HepG2 (cell line): ENCODE results near the gene CLDN7. TPM values are rescaled to one million over a fixed set of nuclear protein-coding genes. Genes with fewer than 3 reads are reported as not detected.
A peak's percentile ranks its signal among the peaks of the same experiment; 100 is the strongest.

Experiments
- CBX5 ChIP-seq: sonication (generic); formaldehyde crosslinking; IDR thresholded peaks from 2 replicates; pipeline ENCODE4 v1.4.0; 2020; ENCODE audit warnings: missing genetic modification reagents, borderline replicate concordance
- ETV5 ChIP-seq: IDR thresholded peaks from 2 replicates; pipeline ENCODE4 v1.6.1; 2018; ENCODE audit warnings: missing biosample characterization, missing genetic modification reagents, inconsistent platforms, borderline replicate concordance
- HNRNPK ChIP-seq: fragments of 200-400 bp; formaldehyde crosslinking; IDR thresholded peaks from 2 replicates; pipeline ENCODE4 v1.6.1; 2018; ENCODE audit warnings: low read length, low read depth, moderate library complexity, mild to moderate bottlenecking; ENCODE audit not compliant: poor library complexity, severe bottlenecking
- MXD4 ChIP-seq: IDR thresholded peaks from 2 replicates; pipeline ENCODE4 v1.6.1; 2016; ENCODE audit warnings: mild to moderate bottlenecking, missing biosample characterization, missing genetic modification reagents
- RFX1 ChIP-seq: fragments of 450-650 bp; IDR thresholded peaks from 2 replicates; pipeline ENCODE4 v1.6.1; 2017
- RFXAP ChIP-seq: sonication (generic); formaldehyde crosslinking; IDR thresholded peaks from 2 replicates; pipeline ENCODE4 v1.4.0; 2020; ENCODE audit warnings: missing genetic modification reagents, borderline replicate concordance
- TBX2 ChIP-seq: sonication (generic); formaldehyde crosslinking; IDR thresholded peaks from 2 replicates; pipeline ENCODE4 v1.5.0; 2020; ENCODE audit warnings: missing genetic modification reagents, mild to moderate bottlenecking, borderline replicate concordance
- THYN1 ChIP-seq: sonication (generic); formaldehyde crosslinking; IDR thresholded peaks from 2 replicates; pipeline ENCODE4 v1.8.1; 2023; ENCODE audit warnings: low read depth, mild to moderate bottlenecking, moderate library complexity, missing genetic modification reagents, borderline replicate concordance
- ZFYVE20 ChIP-seq: sonication (generic); formaldehyde crosslinking; IDR thresholded peaks from 2 replicates; pipeline ENCODE4 v1.8.0; 2023; ENCODE audit warnings: low read depth, mild to moderate bottlenecking, moderate library complexity, missing genetic modification reagents, borderline replicate concordance
- ZNF24 ChIP-seq: fragments of 450-650 bp; IDR thresholded peaks from 2 replicates; pipeline ENCODE4 v1.6.1; 2017; ENCODE audit warnings: antibody characterized with exemption, mild to moderate bottlenecking
- ZNF33B ChIP-seq: sonication (generic); formaldehyde crosslinking; IDR thresholded peaks from 2 replicates; pipeline ENCODE4 v1.5.1; 2020; ENCODE audit warnings: mild to moderate bottlenecking, missing genetic modification reagents
- ZNF430 ChIP-seq: sonication (generic); formaldehyde crosslinking; IDR thresholded peaks from 2 replicates; pipeline ENCODE4 v1.9.0; 2021; ENCODE audit warnings: mild to moderate bottlenecking, missing genetic modification reagents
- ZNF543 ChIP-seq: sonication (generic); formaldehyde crosslinking; IDR thresholded peaks from 2 replicates; pipeline ENCODE4 v1.4.0; 2020; ENCODE audit warnings: mild to moderate bottlenecking, missing genetic modification reagents
- ZNF547 ChIP-seq: sonication (generic); formaldehyde crosslinking; IDR thresholded peaks from 2 replicates; pipeline ENCODE4 v1.5.1; 2020; ENCODE audit warnings: mild to moderate bottlenecking, missing genetic modification reagents
- polyA plus RNA-seq, 8 experiments: library from polyadenylated mRNA; depleted of rRNA in 3 of 8; stranded (reverse) in 7 of 8; unstranded in 1 of 8; fragments of >200 nt; fragmentation: Illumina TruSeq in 4 of 8; extraction: Trizol in 4 of 8; gene quantifications; 2 replicates each; pipeline versions ENCODE4 v1.2.1 to v1.2.3, GENCODE V29; 2011 to 2016; ENCODE audit warnings: low read depth in 4 of 8, missing spikeins in 1 of 8, mixed read lengths in 1 of 8; ENCODE audit not compliant: insufficient read depth in 1 of 8
- total RNA-seq, 5 experiments: library from RNA; depleted of rRNA; stranded (reverse); fragments of >200 nt; fragmentation: Illumina TruSeq; extraction: Trizol; gene quantifications; 2 replicates each; pipeline ENCODE4 v1.2.3, GENCODE V29; 2016; ENCODE audit warnings: low read depth in 1 of 5
- TF ChIP-seq, protein P1 (sequence below): sonication (generic); formaldehyde crosslinking; conservative IDR thresholded peaks from 2 replicates; pipeline ENCODE4 v1.4.0; 2020; ENCODE audit warnings: mild to moderate bottlenecking, missing genetic modification reagents, moderate library complexity
- TF ChIP-seq, protein P2 (sequence below): sonication (generic); formaldehyde crosslinking; IDR thresholded peaks from 2 replicates; pipeline ENCODE4 v1.4.0; 2020; ENCODE audit warnings: missing genetic modification reagents
- TF ChIP-seq, protein P3 (sequence below): sonication (generic); formaldehyde crosslinking; IDR thresholded peaks from 2 replicates; pipeline ENCODE4 v1.4.0; 2020; ENCODE audit warnings: missing genetic modification reagents
- TF ChIP-seq, protein P4 (sequence below): IDR thresholded peaks from 2 replicates; pipeline ENCODE4 v1.6.1; 2016; ENCODE audit warnings: control low read depth

The CLDN7 gene
- total and polyA plus RNA-seq, 2 of the 13 experiments (the other 11 are each of a cell fraction or from before 2014, with no cell fraction given), result not detected

DNA sequence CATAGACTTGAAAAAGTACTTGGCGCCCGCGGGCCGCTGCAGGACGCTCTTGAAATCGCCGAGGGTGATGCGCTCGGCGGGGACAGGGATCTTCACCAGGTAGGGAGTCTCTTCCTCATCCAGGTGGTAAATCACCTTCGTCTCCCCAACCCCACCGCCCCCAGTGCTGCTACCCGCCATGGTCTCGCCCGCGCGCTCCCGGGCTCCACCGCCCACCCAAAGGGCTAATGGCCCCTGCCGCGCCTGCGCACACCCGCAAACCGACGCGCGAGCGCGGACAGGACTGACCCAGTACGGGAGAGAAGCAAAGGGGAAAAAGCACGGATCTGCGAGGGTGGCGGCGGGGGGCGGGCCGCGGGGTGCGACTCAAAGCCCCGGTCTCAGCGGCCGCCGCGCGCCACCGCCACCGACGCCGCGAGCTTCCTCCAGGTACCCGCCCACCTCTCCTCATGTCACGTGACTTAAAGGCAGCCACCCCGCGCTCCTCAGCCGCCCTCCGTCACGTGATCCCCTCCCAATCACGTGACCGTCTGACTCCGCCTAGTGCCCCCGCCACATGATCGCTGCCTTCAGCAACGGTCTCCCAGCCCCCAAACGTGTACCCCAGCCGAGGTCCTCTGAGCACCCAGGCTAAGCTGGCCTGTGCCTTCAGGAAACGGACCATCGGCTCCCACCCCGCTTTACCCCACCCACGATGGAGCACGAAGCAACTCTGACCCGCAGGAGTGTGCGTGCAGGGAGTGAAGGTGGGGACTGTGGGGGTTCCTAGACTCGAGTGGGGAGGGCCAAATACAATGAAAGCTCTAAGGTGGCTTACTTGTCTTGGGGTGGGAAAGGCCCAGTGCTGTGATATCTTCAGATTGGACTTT, 28.0 kb downstream of the CLDN7 start, which contains the start of gene DVL2 (continued):
- no peak for TF ChIP-seq ZNF24
- peak; percentile 88 for TF ChIP-seq TBX2
- TF ChIP-seq ZNF543 (CRISPR knock-in tag), result peak; percentile 75
- peak; percentile 92 for TF ChIP-seq MXD4 (CRISPR knock-in tag)
- peak; percentile 71; the same call in 1 of the 2 replicates for TF ChIP-seq THYN1 (CRISPR knock-in tag)
- peak; percentile 95 for TF ChIP-seq HNRNPK
- peak; percentile 28; the same call in 1 of the 2 replicates for TF ChIP-seq ETV5 (CRISPR knock-in tag)
- TF ChIP-seq ZNF547 (CRISPR knock-in tag), result peak; percentile 66
- TF ChIP-seq ZNF430 (CRISPR knock-in tag), result peak; percentile 48
- TF ChIP-seq, protein P1, sequence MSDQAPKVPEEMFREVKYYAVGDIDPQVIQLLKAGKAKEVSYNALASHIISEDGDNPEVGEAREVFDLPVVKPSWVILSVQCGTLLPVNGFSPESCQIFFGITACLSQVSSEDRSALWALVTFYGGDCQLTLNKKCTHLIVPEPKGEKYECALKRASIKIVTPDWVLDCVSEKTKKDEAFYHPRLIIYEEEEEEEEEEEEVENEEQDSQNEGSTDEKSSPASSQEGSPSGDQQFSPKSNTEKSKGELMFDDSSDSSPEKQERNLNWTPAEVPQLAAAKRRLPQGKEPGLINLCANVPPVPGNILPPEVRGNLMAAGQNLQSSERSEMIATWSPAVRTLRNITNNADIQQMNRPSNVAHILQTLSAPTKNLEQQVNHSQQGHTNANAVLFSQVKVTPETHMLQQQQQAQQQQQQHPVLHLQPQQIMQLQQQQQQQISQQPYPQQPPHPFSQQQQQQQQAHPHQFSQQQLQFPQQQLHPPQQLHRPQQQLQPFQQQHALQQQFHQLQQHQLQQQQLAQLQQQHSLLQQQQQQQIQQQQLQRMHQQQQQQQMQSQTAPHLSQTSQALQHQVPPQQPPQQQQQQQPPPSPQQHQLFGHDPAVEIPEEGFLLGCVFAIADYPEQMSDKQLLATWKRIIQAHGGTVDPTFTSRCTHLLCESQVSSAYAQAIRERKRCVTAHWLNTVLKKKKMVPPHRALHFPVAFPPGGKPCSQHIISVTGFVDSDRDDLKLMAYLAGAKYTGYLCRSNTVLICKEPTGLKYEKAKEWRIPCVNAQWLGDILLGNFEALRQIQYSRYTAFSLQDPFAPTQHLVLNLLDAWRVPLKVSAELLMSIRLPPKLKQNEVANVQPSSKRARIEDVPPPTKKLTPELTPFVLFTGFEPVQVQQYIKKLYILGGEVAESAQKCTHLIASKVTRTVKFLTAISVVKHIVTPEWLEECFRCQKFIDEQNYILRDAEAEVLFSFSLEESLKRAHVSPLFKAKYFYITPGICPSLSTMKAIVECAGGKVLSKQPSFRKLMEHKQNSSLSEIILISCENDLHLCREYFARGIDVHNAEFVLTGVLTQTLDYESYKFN (CRISPR knock-in tag), result no peak; the same call in 1 of the 2 replicates
- TF ChIP-seq, protein P2, sequence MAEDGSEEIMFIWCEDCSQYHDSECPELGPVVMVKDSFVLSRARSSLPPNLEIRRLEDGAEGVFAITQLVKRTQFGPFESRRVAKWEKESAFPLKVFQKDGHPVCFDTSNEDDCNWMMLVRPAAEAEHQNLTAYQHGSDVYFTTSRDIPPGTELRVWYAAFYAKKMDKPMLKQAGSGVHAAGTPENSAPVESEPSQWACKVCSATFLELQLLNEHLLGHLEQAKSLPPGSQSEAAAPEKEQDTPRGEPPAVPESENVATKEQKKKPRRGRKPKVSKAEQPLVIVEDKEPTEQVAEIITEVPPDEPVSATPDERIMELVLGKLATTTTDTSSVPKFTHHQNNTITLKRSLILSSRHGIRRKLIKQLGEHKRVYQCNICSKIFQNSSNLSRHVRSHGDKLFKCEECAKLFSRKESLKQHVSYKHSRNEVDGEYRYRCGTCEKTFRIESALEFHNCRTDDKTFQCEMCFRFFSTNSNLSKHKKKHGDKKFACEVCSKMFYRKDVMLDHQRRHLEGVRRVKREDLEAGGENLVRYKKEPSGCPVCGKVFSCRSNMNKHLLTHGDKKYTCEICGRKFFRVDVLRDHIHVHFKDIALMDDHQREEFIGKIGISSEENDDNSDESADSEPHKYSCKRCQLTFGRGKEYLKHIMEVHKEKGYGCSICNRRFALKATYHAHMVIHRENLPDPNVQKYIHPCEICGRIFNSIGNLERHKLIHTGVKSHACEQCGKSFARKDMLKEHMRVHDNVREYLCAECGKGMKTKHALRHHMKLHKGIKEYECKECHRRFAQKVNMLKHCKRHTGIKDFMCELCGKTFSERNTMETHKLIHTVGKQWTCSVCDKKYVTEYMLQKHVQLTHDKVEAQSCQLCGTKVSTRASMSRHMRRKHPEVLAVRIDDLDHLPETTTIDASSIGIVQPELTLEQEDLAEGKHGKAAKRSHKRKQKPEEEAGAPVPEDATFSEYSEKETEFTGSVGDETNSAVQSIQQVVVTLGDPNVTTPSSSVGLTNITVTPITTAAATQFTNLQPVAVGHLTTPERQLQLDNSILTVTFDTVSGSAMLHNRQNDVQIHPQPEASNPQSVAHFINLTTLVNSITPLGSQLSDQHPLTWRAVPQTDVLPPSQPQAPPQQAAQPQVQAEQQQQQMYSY (CRISPR knock-in tag), result peak; percentile 61; the same call in 1 of the 2 replicates
- peak; percentile 71; the same call in 1 of the 2 replicates for TF ChIP-seq CBX5 (CRISPR knock-in tag)
- TF ChIP-seq RFXAP (CRISPR knock-in tag), result peak; percentile 88; the same call in 1 of the 2 replicates
- TF ChIP-seq, protein P3, sequence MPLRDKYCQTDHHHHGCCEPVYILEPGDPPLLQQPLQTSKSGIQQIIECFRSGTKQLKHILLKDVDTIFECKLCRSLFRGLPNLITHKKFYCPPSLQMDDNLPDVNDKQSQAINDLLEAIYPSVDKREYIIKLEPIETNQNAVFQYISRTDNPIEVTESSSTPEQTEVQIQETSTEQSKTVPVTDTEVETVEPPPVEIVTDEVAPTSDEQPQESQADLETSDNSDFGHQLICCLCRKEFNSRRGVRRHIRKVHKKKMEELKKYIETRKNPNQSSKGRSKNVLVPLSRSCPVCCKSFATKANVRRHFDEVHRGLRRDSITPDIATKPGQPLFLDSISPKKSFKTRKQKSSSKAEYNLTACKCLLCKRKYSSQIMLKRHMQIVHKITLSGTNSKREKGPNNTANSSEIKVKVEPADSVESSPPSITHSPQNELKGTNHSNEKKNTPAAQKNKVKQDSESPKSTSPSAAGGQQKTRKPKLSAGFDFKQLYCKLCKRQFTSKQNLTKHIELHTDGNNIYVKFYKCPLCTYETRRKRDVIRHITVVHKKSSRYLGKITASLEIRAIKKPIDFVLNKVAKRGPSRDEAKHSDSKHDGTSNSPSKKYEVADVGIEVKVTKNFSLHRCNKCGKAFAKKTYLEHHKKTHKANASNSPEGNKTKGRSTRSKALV, result peak; percentile 60; the same call in 1 of the 2 replicates
- TF ChIP-seq, protein P4, sequence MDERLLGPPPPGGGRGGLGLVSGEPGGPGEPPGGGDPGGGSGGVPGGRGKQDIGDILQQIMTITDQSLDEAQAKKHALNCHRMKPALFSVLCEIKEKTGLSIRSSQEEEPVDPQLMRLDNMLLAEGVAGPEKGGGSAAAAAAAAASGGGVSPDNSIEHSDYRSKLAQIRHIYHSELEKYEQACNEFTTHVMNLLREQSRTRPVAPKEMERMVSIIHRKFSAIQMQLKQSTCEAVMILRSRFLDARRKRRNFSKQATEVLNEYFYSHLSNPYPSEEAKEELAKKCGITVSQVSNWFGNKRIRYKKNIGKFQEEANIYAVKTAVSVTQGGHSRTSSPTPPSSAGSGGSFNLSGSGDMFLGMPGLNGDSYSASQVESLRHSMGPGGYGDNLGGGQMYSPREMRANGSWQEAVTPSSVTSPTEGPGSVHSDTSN (CRISPR knock-in tag), result no peak
- 0 out of 2 replicates have a peak, but pooled peaks have one; percentile 33 for TF ChIP-seq ZNF33B (CRISPR knock-in tag)
- TF ChIP-seq ZFYVE20 (CRISPR knock-in tag), result no peak
- no peak for TF ChIP-seq RFX1
